Smooth muscle cell (in vitro differentiated cells): ENCODE data around the gene LUZP2. TPM values are rescaled to one million over a fixed set of nuclear protein-coding genes. Genes with fewer than 3 reads are reported as not detected.

Experiments used
- DNase-seq: peaks from one replicate; lab custom pipeline; 2025; ENCODE audit not compliant: unreplicated experiment; lab: John Stamatoyannopoulos, UW
- H2AFZ ChIP-seq: fragments of 200-600 bp; sonication (generic); 2 replicates; pipeline ENCODE4 v1.6.0; 2016; ENCODE audit warnings: antibody characterized with exemption, low read depth, mild to moderate bottlenecking
- H3F3A ChIP-seq: fragments of 200-600 bp; sonication (generic); 2 replicates; pipeline ENCODE4 v1.6.0; 2017; ENCODE audit warnings: antibody characterized with exemption, low read depth
- H3K27ac ChIP-seq: fragments of 200-600 bp; sonication (generic); 2 replicates; pipeline ENCODE4 v1.5.1; 2016; ENCODE audit warnings: low read depth, mild to moderate bottlenecking
- H3K27me3 ChIP-seq: fragments of 200-600 bp; sonication (generic); 2 replicates; pipeline ENCODE4 v1.6.1; 2016; ENCODE audit warnings: low read depth, mild to moderate bottlenecking
- H3K36me3 ChIP-seq: fragments of 200-600 bp; sonication (generic); 2 replicates; pipeline ENCODE4 v1.5.1; 2016; ENCODE audit warnings: low read depth
- H3K4me1 ChIP-seq: fragments of 200-600 bp; sonication (generic); 2 replicates; pipeline ENCODE4 v1.5.1; 2016; ENCODE audit warnings: low read depth
- H3K4me2 ChIP-seq: fragments of 200-600 bp; sonication (generic); 2 replicates; pipeline ENCODE4 v1.6.0; 2016; ENCODE audit warnings: mild to moderate bottlenecking
- H3K4me3 ChIP-seq: fragments of 200-600 bp; sonication (generic); 2 replicates; pipeline ENCODE4 v1.5.1; 2016; ENCODE audit warnings: mild to moderate bottlenecking
- H3K79me2 ChIP-seq: fragments of 200-600 bp; sonication (generic); 2 replicates; pipeline ENCODE4 v1.6.0; 2016; ENCODE audit warnings: low read depth, mild to moderate bottlenecking
- H3K9ac ChIP-seq: fragments of 200-600 bp; sonication (generic); 2 replicates; pipeline ENCODE4 v1.6.0; 2016; ENCODE audit warnings: low read depth
- H3K9me3 ChIP-seq: fragments of 200-600 bp; sonication (generic); replicated peaks from 2 replicates; pipeline ENCODE4 v1.5.1; 2016; ENCODE audit warnings: low read depth
- H4K20me1 ChIP-seq: fragments of 200-600 bp; sonication (generic); 2 replicates; pipeline ENCODE4 v1.6.0; 2016; ENCODE audit warnings: low read depth
- WGBS: methylation state at CpG from one replicate; pipeline ENCODE4 v1.1.7; 2016; ENCODE audit warnings: low lambda C conversion rate; 5-methylcytosine and 5-hydroxymethylcytosine counted together
- polyA plus RNA-seq: library from polyadenylated mRNA; unstranded; fragments of >200 nt; fragmentation: Nextera tagmentation; extraction: Ambion mirVana; gene quantifications from 2 replicates; pipeline ENCODE4 v1.2.1, GENCODE V29; 2016
- total RNA-seq: library from RNA; depleted of rRNA; stranded (reverse); fragments of >200 nt; gene quantifications from 2 replicates; pipeline ENCODE4 v1.2.3, GENCODE V29; 2014
- TF ChIP-seq, protein P1 (sequence below): fragments of 200-600 bp; sonication (generic); IDR thresholded peaks from 2 replicates; pipeline ENCODE4 v1.5.1; 2017; ENCODE audit warnings: borderline replicate concordance, mild to moderate bottlenecking, antibody characterized with exemption; ENCODE audit not compliant: insufficient read depth, poor library complexity, severe bottlenecking

Gene LUZP2
- total and polyA plus RNA-seq, 2 experiments from 2014 or later: 1.1 to 1.3 TPM

DNA sequence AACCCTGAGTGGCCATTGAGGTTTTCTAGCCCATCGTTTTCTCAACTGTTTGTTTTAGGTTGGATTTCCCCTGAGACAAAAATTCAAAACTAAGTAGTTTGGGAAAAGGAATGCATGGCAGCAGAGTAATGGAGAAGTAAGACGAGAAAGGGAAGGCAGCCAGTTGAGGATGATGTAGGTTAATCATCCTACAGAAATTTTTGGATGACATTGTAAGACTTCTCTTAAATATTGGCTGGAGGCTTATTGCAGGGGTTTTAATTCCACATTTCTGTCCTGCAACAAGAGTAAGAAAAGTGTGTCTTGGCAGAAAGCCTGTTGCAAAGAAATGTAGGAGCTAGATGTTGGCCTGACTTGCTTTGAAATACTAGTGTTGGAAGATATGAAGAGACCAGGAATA lies 308.8 kb downstream of the LUZP2 start:
- Histone ChIP-seq H3K4me1 (no peaks in the 10 kb centered on the region), H3K36me3 (no peaks in the 10 kb centered on the region), H2AFZ (no peak overlapping the region), H3K27ac (no peak overlapping the region), H3K9ac (no peak overlapping the region), H4K20me1 (no peaks in the 10 kb centered on the region), H3K9me3 (no peaks in the 10 kb centered on the region), H3K79me2 (no peaks in the 10 kb centered on the region), H3K27me3 (no peaks in the 10 kb centered on the region), H3F3A (no peaks in the 10 kb centered on the region), H3K4me2 (no peak overlapping the region), H3K4me3 (no peak overlapping the region)
- WGBS: 86% methylated on average over 2 of the region's 2 CpGs
- TF ChIP-seq, protein P1, sequence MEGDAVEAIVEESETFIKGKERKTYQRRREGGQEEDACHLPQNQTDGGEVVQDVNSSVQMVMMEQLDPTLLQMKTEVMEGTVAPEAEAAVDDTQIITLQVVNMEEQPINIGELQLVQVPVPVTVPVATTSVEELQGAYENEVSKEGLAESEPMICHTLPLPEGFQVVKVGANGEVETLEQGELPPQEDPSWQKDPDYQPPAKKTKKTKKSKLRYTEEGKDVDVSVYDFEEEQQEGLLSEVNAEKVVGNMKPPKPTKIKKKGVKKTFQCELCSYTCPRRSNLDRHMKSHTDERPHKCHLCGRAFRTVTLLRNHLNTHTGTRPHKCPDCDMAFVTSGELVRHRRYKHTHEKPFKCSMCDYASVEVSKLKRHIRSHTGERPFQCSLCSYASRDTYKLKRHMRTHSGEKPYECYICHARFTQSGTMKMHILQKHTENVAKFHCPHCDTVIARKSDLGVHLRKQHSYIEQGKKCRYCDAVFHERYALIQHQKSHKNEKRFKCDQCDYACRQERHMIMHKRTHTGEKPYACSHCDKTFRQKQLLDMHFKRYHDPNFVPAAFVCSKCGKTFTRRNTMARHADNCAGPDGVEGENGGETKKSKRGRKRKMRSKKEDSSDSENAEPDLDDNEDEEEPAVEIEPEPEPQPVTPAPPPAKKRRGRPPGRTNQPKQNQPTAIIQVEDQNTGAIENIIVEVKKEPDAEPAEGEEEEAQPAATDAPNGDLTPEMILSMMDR: no peak
- no peak for DNase-seq

DNA sequence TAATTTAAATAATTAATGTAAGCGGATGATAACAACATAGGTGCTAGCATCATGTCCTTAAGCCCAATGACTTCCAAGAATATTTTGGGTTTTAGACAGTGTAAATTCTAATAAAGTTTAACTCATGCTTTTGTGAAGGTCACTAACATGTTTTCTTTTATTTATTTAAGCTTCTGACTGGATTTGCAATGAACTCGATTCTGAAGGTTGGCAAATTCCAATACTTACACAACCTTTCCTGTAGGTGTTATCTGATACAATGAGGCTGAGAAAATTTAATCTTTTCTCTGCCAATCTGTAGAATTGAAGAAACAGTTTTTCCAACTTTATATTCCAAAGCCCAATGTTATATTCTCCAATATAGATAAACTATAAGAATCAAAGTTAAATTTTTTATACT lies 311.3 kb downstream of the LUZP2 start:
- no peak for DNase-seq
- no peak overlapping the region for H2AFZ ChIP-seq
- no peaks in the 10 kb centered on the region for H4K20me1 ChIP-seq
- H3K79me2 ChIP-seq: no peaks in the 10 kb centered on the region
- H3K4me3 ChIP-seq: no peak overlapping the region
- H3K27me3 ChIP-seq: no peaks in the 10 kb centered on the region
- H3F3A ChIP-seq: no peaks in the 10 kb centered on the region
- H3K27ac ChIP-seq: no peak overlapping the region
- no peaks in the 10 kb centered on the region for H3K4me1 ChIP-seq
- TF ChIP-seq, protein P1: no peak
- WGBS: 99% methylated on average over 2 of the region's 2 CpGs
- H3K4me2 ChIP-seq: no peak overlapping the region
- no peaks in the 10 kb centered on the region for H3K36me3 ChIP-seq
- no peak overlapping the region for H3K9ac ChIP-seq
- no peaks in the 10 kb centered on the region for H3K9me3 ChIP-seq

DNA sequence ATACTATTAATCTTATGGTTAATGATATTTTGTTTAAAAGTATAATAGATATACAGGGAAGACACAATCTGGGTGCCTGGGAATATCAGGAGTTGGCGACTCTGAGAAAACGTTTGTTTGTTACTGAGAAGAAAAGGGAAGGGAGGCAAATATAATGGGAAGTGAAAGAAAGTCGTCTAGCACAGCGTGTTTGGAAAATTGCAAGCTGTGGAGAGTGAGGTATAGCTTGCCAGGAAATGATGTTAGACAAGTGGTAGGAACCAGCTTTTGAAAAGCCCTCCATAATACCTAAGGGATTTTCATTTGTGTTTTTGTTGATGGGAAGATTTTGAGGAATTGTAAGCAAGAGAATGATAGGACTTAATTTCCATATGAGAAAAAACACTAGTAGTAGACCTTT lies 322.2 kb downstream of the LUZP2 start:
- no peaks in the 10 kb centered on the region for H3F3A ChIP-seq
- no peaks in the 10 kb centered on the region for H3K27me3 ChIP-seq
- TF ChIP-seq, protein P1: no peak
- no peak overlapping the region for H3K4me3 ChIP-seq
- H3K79me2 ChIP-seq: no peaks in the 10 kb centered on the region
- H4K20me1 ChIP-seq: no peaks in the 10 kb centered on the region
- H3K4me2 ChIP-seq: no peak overlapping the region
- no peak overlapping the region for H3K27ac ChIP-seq
- no peaks in the 10 kb centered on the region for H3K9me3 ChIP-seq
- 53% methylated on average over 4 of the region's 4 CpGs for WGBS
- H2AFZ ChIP-seq: no peak overlapping the region
- DNase-seq: no peak
- no peaks in the 10 kb centered on the region for H3K4me1 ChIP-seq
- no peaks in the 10 kb centered on the region for H3K36me3 ChIP-seq
- H3K9ac ChIP-seq: no peak overlapping the region

DNA sequence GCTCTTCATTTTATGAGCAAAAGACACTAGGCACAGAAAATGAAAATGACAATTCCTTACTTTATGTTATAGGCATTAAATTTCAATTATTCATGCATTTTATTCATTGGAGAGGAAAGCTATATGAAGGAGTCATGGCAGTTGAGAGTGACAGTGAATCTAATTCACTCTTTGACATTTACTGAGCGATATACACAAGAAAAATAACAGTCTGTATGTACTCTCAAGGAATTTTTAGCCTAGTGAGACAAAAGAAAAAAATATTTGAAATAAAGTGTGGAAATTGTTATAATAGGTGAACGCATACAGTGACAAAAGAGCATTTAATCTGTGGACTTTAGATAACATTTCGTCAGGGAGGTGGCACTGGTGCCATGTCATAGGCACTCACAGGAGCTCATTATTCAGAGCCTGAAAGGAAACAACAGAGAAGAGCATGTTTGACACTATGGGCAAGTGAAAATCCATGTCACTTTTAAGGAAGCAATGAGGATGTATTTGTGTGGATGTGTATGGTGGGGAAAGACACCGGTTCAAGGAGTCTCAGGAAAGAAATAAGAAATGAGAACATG lies 323.1 kb downstream of the LUZP2 start:
- no peak for DNase-seq
- TF ChIP-seq, protein P1: no peak
- no peak overlapping the region for H3K27ac ChIP-seq
- WGBS: 72% methylated on average over 4 of the region's 4 CpGs
- no peaks in the 10 kb centered on the region for H4K20me1 ChIP-seq
- no peaks in the 10 kb centered on the region for H3K4me1 ChIP-seq
- H3K36me3 ChIP-seq: no peaks in the 10 kb centered on the region
- no peaks in the 10 kb centered on the region for H3K9me3 ChIP-seq
- H2AFZ ChIP-seq: no peak overlapping the region
- no peaks in the 10 kb centered on the region for H3F3A ChIP-seq
- no peak overlapping the region for H3K4me2 ChIP-seq
- H3K27me3 ChIP-seq: no peaks in the 10 kb centered on the region
- H3K9ac ChIP-seq: no peak overlapping the region
- no peaks in the 10 kb centered on the region for H3K79me2 ChIP-seq
- no peak overlapping the region for H3K4me3 ChIP-seq
